Lower leg skin (tissue), 3 donors: ENCODE data around the gene IFITM1.

Experiments used
- POLR2A ChIP-seq, 2 donors: fragments of 450-650 bp; IDR thresholded peaks; one replicate each; pipeline ENCODE4 v1.6.1; 2016 to 2017; ENCODE audit warnings: antibody characterized with exemption in 2 of 2, mild to moderate bottlenecking in 1 of 2, moderate library complexity in 1 of 2
- TF ChIP-seq, protein P1 (sequence below), 3 donors: fragments of 450-650 bp; IDR thresholded peaks; one replicate each; pipeline ENCODE4 v1.5.1; 2016; ENCODE audit warnings: antibody characterized with exemption in 3 of 3, mild to moderate bottlenecking in 3 of 3, moderate library complexity in 2 of 3

DNA sequence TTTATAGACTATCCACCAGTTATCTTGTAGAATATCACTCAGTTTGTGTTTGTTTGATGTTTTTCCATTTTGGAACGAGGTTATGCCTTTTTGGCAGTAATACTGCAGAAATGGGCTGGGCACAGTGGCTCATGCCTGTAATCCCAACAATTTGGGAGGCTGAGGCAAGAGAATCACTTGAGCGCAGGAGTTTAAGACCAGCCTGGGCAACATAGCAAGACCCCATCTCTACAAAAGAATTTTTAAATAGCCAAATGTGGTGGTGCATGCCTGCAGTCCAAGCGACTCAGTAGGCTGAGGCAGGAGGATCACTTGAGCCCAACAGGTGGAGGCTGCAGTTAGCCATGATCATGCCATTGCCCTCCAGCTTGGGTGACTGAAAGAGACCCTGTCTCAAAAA is 32.7 kb downstream of the IFITM1 start:
- TF ChIP-seq, protein P1, sequence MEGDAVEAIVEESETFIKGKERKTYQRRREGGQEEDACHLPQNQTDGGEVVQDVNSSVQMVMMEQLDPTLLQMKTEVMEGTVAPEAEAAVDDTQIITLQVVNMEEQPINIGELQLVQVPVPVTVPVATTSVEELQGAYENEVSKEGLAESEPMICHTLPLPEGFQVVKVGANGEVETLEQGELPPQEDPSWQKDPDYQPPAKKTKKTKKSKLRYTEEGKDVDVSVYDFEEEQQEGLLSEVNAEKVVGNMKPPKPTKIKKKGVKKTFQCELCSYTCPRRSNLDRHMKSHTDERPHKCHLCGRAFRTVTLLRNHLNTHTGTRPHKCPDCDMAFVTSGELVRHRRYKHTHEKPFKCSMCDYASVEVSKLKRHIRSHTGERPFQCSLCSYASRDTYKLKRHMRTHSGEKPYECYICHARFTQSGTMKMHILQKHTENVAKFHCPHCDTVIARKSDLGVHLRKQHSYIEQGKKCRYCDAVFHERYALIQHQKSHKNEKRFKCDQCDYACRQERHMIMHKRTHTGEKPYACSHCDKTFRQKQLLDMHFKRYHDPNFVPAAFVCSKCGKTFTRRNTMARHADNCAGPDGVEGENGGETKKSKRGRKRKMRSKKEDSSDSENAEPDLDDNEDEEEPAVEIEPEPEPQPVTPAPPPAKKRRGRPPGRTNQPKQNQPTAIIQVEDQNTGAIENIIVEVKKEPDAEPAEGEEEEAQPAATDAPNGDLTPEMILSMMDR (IDR thresholded peaks at IDR 0.05), result no peak
- TF ChIP-seq POLR2A (IDR thresholded peaks at IDR 0.05), result no peak
